GM21381 (cell line): ENCODE results near the gene OR51B5.
A peak's percentile ranks its signal among the peaks of the same experiment; 100 is the strongest.
"Not testable (repeated sequence)": the region's sequence is repeated elsewhere in the genome, so short reads cannot be mapped to it uniquely, and the experiment has no call there.

Experiments used
- ATAC-seq: cut with Tn5 transposase; IDR thresholded peaks from one replicate; pipeline ENCODE4 v1.9.1; 2021; ENCODE audit warnings: mild to moderate bottlenecking, moderate library complexity; ENCODE audit not compliant: unreplicated experiment

Gene OR51B5

GRCh38 chr11:5343474-5344335 lies at the start of gene OR51B5:
Gene OR51B5 (minus strand): TSS chr11:5343524. CDS start chr11:5343524, 0 bp downstream.
- ATAC-seq: no peak

GRCh38 chr11:5390210-5390609 lies 46.9 kb upstream of the OR51B5 start:
- no peak for ATAC-seq

GRCh38 chr11:5384335-5384734 lies 41.0 kb upstream of the OR51B5 start:
- ATAC-seq: no peak

- ATAC-seq: no peak
Measured at GRCh38 chr11:5383576-5383975, 40.3 kb upstream of the OR51B5 start, which contains the start of gene OR51M1. Gene OR51M1 (plus strand): TSS chr11:5383812. CDS start chr11:5389399, 5,587 bp downstream.

GRCh38 chr11:5380740-5381342 lies 37.5 kb upstream of the OR51B5 start:
- ATAC-seq: peak; percentile 95

- no peak for ATAC-seq
Measured at GRCh38 chr11:5369789-5370188, 26.5 kb upstream of the OR51B5 start.

GRCh38 chr11:5368502-5369043 lies 25.2 kb upstream of the OR51B5 start:
- ATAC-seq: peak; percentile 57

- ATAC-seq: peak; percentile 39
Measured at GRCh38 chr11:5367448-5368074, 24.2 kb upstream of the OR51B5 start.

- no peak for ATAC-seq
Measured at GRCh38 chr11:5366856-5367255, 23.5 kb upstream of the OR51B5 start.

- not testable (repeated sequence) for ATAC-seq
Measured at GRCh38 chr11:5366365-5366764, 23.0 kb upstream of the OR51B5 start.

GRCh38 chr11:5364214-5364613 lies 20.9 kb upstream of the OR51B5 start:
- no peak for ATAC-seq

- ATAC-seq: no peak
Measured at GRCh38 chr11:5363679-5364078, 20.4 kb upstream of the OR51B5 start.

- ATAC-seq: no peak
Measured at GRCh38 chr11:5362017-5362625, 18.8 kb upstream of the OR51B5 start.

GRCh38 chr11:5356031-5356430 lies 12.7 kb upstream of the OR51B5 start:
- ATAC-seq: not testable (repeated sequence)

GRCh38 chr11:5351208-5351607 lies 7.9 kb upstream of the OR51B5 start, which contains the start of gene OR51B6:
Gene OR51B6 (plus strand): TSS chr11:5351508. CDS start chr11:5351508, 0 bp downstream.
- ATAC-seq: no peak

GRCh38 chr11:5349550-5349949 lies 6.2 kb upstream of the OR51B5 start:
- ATAC-seq: no peak

- ATAC-seq: no peak
Measured at GRCh38 chr11:5348551-5349194, 5.3 kb upstream of the OR51B5 start.

GRCh38 chr11:5345831-5346230 lies 2.5 kb upstream of the OR51B5 start:
- ATAC-seq: no peak

GRCh38 chr11:5339771-5340322 lies 3.5 kb downstream of the OR51B5 start:
- ATAC-seq: peak; percentile 77

GRCh38 chr11:5337253-5337652 lies 6.1 kb downstream of the OR51B5 start:
- ATAC-seq: not testable (repeated sequence)
